A673 (cell line): ENCODE measurements around the gene COX20.

Experiments used
- CTCF ChIP-seq: fragments of 300-800, 200-600 bp; sonication (generic); conservative IDR thresholded peaks from 2 replicates; pipeline ENCODE4 v1.5.1; 2017; ENCODE audit warnings: low read depth, mild to moderate bottlenecking, antibody characterized with exemption, low read length, moderate library complexity, mixed read lengths
- EZH2 ChIP-seq: fragments of 200-600 bp; sonication (generic); IDR thresholded peaks from 2 replicates; pipeline ENCODE4 v1.6.1; 2017; ENCODE audit warnings: borderline replicate concordance, low read depth, mild to moderate bottlenecking, mixed read lengths, antibody characterized with exemption, low read length; ENCODE audit not compliant: poor library complexity, severe bottlenecking

GRCh38 chr1:244821134-244821533 is 14.3 kb upstream of the COX20 start:
- no peak for TF ChIP-seq CTCF
- TF ChIP-seq EZH2, result no peak
